ENCODE measurements around the gene MGP.

Gene MGP

DNA sequence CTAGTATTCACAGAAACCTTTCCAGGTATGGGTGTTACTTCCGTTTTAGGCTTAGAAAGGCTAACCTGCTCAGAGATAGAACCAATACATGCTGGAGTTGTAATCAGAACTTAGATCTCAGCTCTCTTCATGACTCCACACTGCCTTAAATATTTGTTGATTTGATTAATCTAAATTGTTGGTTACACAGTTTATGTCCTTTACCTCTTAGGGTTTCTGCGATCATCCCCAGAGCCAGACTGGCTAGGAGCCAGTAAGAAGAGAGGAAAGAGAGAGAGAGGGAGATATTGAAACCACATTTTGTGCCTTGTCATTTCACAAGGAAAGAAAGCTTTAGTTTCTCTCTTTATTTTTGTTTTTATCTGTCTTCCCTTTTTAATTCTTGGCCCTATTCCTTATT is 16.8 kb upstream of the MGP start (continued):
- TF ChIP-seq ZNF837 (tag by site-specific recombination; IDR thresholded peaks at IDR 0.05) (no peak), KLF10 (tag by site-specific recombination; IDR thresholded peaks at IDR 0.05) (no peak), ZNF843 (tag by site-specific recombination; IDR thresholded peaks at IDR 0.05) (no peak), ZNF621 (tag by site-specific recombination; IDR thresholded peaks at IDR 0.05) (no peak)

- no peak overlapping the region for H3K27ac ChIP-seq (ENCODE audit: extremely low read depth, low read depth, low read length)
- no peaks in the 10 kb centered on the region for H3K36me3 ChIP-seq (ENCODE audit: control insufficient read depth in 2 of 2, insufficient read depth in 1 of 2, low read length in 2 of 2)
- POLR2A ChIA-PET = no interaction called here
- H3K4me1 ChIP-seq (ENCODE audit: control insufficient read depth, insufficient read depth, low read length) = no peaks in the 10 kb centered on the region
- H3K4me3 ChIP-seq (ENCODE audit: low read depth, low read length) = no peak overlapping the region
- no peak for TF ChIP-seq ZNF777 (tag by site-specific recombination; IDR thresholded peaks at IDR 0.05; ENCODE audit: borderline replicate concordance)
- TF ChIP-seq EGR2 (tag by site-specific recombination; IDR thresholded peaks at IDR 0.05; ENCODE audit: low read depth) = no peak
- TF ChIP-seq ZFP41 (tag by site-specific recombination; IDR thresholded peaks at IDR 0.05; ENCODE audit: borderline replicate concordance) = no peak
- no peak for TF ChIP-seq ZNF324 (tag by site-specific recombination; IDR thresholded peaks at IDR 0.05)
- TF ChIP-seq ZBTB17 (tag by site-specific recombination; IDR thresholded peaks at IDR 0.05) = no peak
- no peak for TF ChIP-seq ZNF707 (tag by site-specific recombination; IDR thresholded peaks at IDR 0.05)
- no peak for TF ChIP-seq ZNF391 (tag by site-specific recombination; IDR thresholded peaks at IDR 0.05; ENCODE audit: borderline replicate concordance, low read depth)
- H3K9me3 ChIP-seq (ENCODE audit: control insufficient read depth, insufficient read depth, low read depth, low read length) = no peaks in the 10 kb centered on the region
- CTCF ChIA-PET = interaction anchor here (1.0 kb wide), 1 partner anchor 15 kb away, joined by 3 read pairs; no protein-coding TSS in a partner anchor
Observed at GRCh38 chr12:14901228-14901562, 15.5 kb upstream of the MGP start.

- Histone ChIP-seq H3K9me3 (ENCODE audit: control insufficient read depth, insufficient read depth, low read depth, low read length) (no peaks in the 10 kb centered on the region), H3K36me3 (ENCODE audit: control insufficient read depth in 2 of 2, insufficient read depth in 1 of 2, low read length in 2 of 2) (no peaks in the 10 kb centered on the region), H3K4me1 (ENCODE audit: control insufficient read depth, insufficient read depth, low read length) (no peaks in the 10 kb centered on the region), H3K27ac (ENCODE audit: extremely low read depth, low read depth, low read length) (no peak overlapping the region), H3K4me3 (ENCODE audit: low read depth, low read length) (no peak overlapping the region)
- ChIA-PET CTCF (interaction anchor here (1.0 kb wide), 1 partner anchor 15 kb away, joined by 3 read pairs; no protein-coding TSS in a partner anchor), POLR2A (no interaction called here)
- no peak for TF ChIP-seq ZNF501 (tag by site-specific recombination; IDR thresholded peaks at IDR 0.05)
- no peak for TF ChIP-seq ZNF664 (tag by site-specific recombination; IDR thresholded peaks at IDR 0.05)
Observed at GRCh38 chr12:14900521-14901227, 15.0 kb upstream of the MGP start.

DNA sequence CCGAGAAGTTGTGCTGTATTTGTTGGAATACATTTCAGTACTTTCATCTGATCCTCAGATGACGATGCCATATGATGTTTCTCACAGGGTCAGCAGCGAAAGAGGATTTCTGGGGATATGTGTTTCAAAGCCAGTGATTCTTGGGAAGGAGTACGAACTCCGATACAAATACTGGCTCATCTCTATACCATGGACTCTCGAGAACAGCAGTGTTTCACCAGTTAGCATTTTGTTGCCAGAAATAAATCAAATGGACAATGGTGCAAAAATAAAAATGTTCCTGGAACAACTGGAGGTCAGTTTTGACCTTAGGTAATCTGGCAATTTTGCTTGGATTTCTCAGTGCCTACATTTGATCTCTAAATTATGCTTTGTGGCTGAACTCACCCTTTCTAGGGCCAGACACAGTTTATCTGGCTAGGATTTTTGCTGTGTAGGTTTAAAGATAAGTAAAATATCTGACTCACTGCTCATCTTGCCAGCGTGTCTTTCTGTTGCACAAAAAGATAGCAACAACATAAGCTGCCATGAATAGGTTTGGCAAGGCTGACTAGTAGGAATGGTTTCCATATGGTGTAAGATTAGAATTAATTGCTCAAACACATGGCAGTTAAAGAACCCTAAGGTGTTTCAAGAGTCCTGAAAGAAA is 11.0 kb upstream of the MGP start:
- POLR2A ChIA-PET = no interaction called here
- CTCF ChIA-PET = no interaction called here
- TF ChIP-seq ZNF354C (tag by site-specific recombination; IDR thresholded peaks at IDR 0.05; ENCODE audit: borderline replicate concordance, low read depth) = no peak
- no peak for TF ChIP-seq ZNF174 (tag by site-specific recombination; IDR thresholded peaks at IDR 0.05)
- TF ChIP-seq RBAK (tag by site-specific recombination; IDR thresholded peaks at IDR 0.05) = no peak
- TF ChIP-seq ZNF148 (tag by site-specific recombination; IDR thresholded peaks at IDR 0.05; ENCODE audit: borderline replicate concordance) = no peak
- TF ChIP-seq PRDM6 (tag by site-specific recombination; IDR thresholded peaks at IDR 0.05) = no peak
- no peak for TF ChIP-seq ZNF555 (tag by site-specific recombination; conservative IDR thresholded peaks at IDR 0.05)
- TF ChIP-seq ZNF324 (tag by site-specific recombination; IDR thresholded peaks at IDR 0.05) = no peak
- no peak for TF ChIP-seq ZNF2 (tag by site-specific recombination; IDR thresholded peaks at IDR 0.05)
- TF ChIP-seq ZNF585B (tag by site-specific recombination; IDR thresholded peaks at IDR 0.05) = no peak
- no peak for TF ChIP-seq YY1 (tag by site-specific recombination; IDR thresholded peaks at IDR 0.05)
- no peak for TF ChIP-seq SP3 (tag by site-specific recombination; IDR thresholded peaks at IDR 0.05)
- TF ChIP-seq ZFP69B (tag by site-specific recombination; IDR thresholded peaks at IDR 0.05) = no peak
- TF ChIP-seq ZNF560 (tag by site-specific recombination; IDR thresholded peaks at IDR 0.05; ENCODE audit: borderline replicate concordance) = no peak

More for the DNA sequence above, 11.0 kb upstream of the MGP start:
- H3K27ac ChIP-seq (ENCODE audit: extremely low read depth, low read depth, low read length) = no peak overlapping the region
- no peaks in the 10 kb centered on the region for H3K4me1 ChIP-seq (ENCODE audit: control insufficient read depth, insufficient read depth, low read length)
- no peak overlapping the region for H3K4me3 ChIP-seq (ENCODE audit: low read depth, low read length)
- no peaks in the 10 kb centered on the region for H3K36me3 ChIP-seq (ENCODE audit: control insufficient read depth in 2 of 2, insufficient read depth in 1 of 2, low read length in 2 of 2)
- no peaks in the 10 kb centered on the region for H3K9me3 ChIP-seq (ENCODE audit: control insufficient read depth, insufficient read depth, low read depth, low read length)
